Measurements from ENCODE around the gene CPLANE2.
"Not testable (repeated sequence)": the region's sequence is repeated elsewhere in the genome, so short reads cannot be mapped to it uniquely, and the experiment has no call there.

The CPLANE2 gene

GRCh38 chr1:16217061-16217785 is 19.8 kb downstream of the CPLANE2 start:
- no peak overlapping the region for H2BK5ac ChIP-seq (ENCODE audit: low read depth, low read length, poor library complexity, severe bottlenecking)

GRCh38 chr1:16215882-16216753 is 20.9 kb downstream of the CPLANE2 start:
- peak overlapping the region; percentile 66 for H3K4me2 ChIP-seq (ENCODE audit: low read length, poor library complexity, severe bottlenecking)
- H2BK12ac ChIP-seq (ENCODE audit: low read length in 2 of 2), result peak overlapping the region in 1 of 2 experiments; percentile 43
- H4K8ac ChIP-seq (ENCODE audit: low read length), result peak overlapping the region; percentile 95
- no peak overlapping the region for H3K27ac ChIP-seq (ENCODE audit: low read length, poor library complexity, severe bottlenecking)
- no peaks in the 10 kb centered on the region for H3K36me3 ChIP-seq (ENCODE audit: control insufficient read depth in 1 of 2, insufficient read depth in 2 of 2, low read depth in 1 of 2, low read length in 2 of 2)
- H2BK15ac ChIP-seq (ENCODE audit: low read depth, poor library complexity, severe bottlenecking), result no peak overlapping the region
- no peak overlapping the region for H3K4ac ChIP-seq (ENCODE audit: low read depth in 1 of 2, low read length in 2 of 2)
- no peak overlapping the region for H3K14ac ChIP-seq (ENCODE audit: low read length in 2 of 2)
- no peak overlapping the region for H3K23ac ChIP-seq (ENCODE audit: low read length in 2 of 2)
- peak overlapping the region in 1 of 2 experiments; percentile 51 for H3K18ac ChIP-seq (ENCODE audit: low read depth in 1 of 2, low read length in 2 of 2)
- no peak overlapping the region for H2BK120ac ChIP-seq (ENCODE audit: low read depth, low read length)
- no peaks in the 10 kb centered on the region for H3K79me1 ChIP-seq (replicated peaks; ENCODE audit: low read length, poor library complexity, severe bottlenecking)
- peak overlapping the region in 1 of 2 experiments; percentile 79 for H3K4me3 ChIP-seq (ENCODE audit: insufficient read depth in 1 of 2, low read depth in 1 of 2, low read length in 2 of 2)
- no peak overlapping the region for H2BK5ac ChIP-seq (ENCODE audit: low read depth, low read length, poor library complexity, severe bottlenecking)
- H3K27me3 ChIP-seq (ENCODE audit: control insufficient read depth in 1 of 2, insufficient read depth in 1 of 2, low read length in 2 of 2), result peaks cover 0 to 13% of the 10 kb centered on the region in 2 experiments
- peak overlapping the region; percentile 71 for H4K91ac ChIP-seq (ENCODE audit: low read length)
- no peak overlapping the region for H2AK5ac ChIP-seq (ENCODE audit: low read length, severe bottlenecking)
- peak overlapping the region; percentile 67 for H2AFZ ChIP-seq (ENCODE audit: low read depth, low read length)
- peaks cover 13% of the 10 kb centered on the region for H3K4me1 ChIP-seq (ENCODE audit: control insufficient read depth, insufficient read depth, low read depth, low read length)
- H3K9ac ChIP-seq (ENCODE audit: low read length), result peak overlapping the region; percentile 62
- 15% methylated on average over 33 of the region's 33 CpGs for WGBS
- DNase-seq, result peak; percentile 90
- no peaks in the 10 kb centered on the region for H3K9me3 ChIP-seq (ENCODE audit: control insufficient read depth, low read length)

More at GRCh38 chr1:16217061-16217785, 19.8 kb downstream of the CPLANE2 start:
- H3K4me1 ChIP-seq (ENCODE audit: control insufficient read depth, insufficient read depth, low read depth, low read length), result peaks cover 12% of the 10 kb centered on the region
- no peak overlapping the region for H2BK120ac ChIP-seq (ENCODE audit: low read depth, low read length)
- peak overlapping the region in 1 of 2 experiments; percentile 77 for H2BK12ac ChIP-seq (ENCODE audit: low read length in 2 of 2)
- H3K9ac ChIP-seq (ENCODE audit: low read length), result peak overlapping the region; percentile 62
- no peak overlapping the region for H3K14ac ChIP-seq (ENCODE audit: low read length in 2 of 2)
- peak overlapping the region in 1 of 2 experiments; percentile 66 for H3K23ac ChIP-seq (ENCODE audit: low read length in 2 of 2)
- H2AFZ ChIP-seq (ENCODE audit: low read depth, low read length), result peak overlapping the region; percentile 72
- H4K91ac ChIP-seq (ENCODE audit: low read length), result peak overlapping the region; percentile 34
- peak overlapping the region; percentile 39 to 79 for H3K4me3 ChIP-seq (ENCODE audit: insufficient read depth in 1 of 2, low read depth in 1 of 2, low read length in 2 of 2)
- H3K4ac ChIP-seq (ENCODE audit: low read depth in 1 of 2, low read length in 2 of 2), result peak overlapping the region in 1 of 2 experiments; percentile 51
- no peaks in the 10 kb centered on the region for H3K9me3 ChIP-seq (ENCODE audit: control insufficient read depth, low read length)
- H3K27me3 ChIP-seq (ENCODE audit: control insufficient read depth in 1 of 2, insufficient read depth in 1 of 2, low read length in 2 of 2), result peaks cover 0 to 15% of the 10 kb centered on the region in 2 experiments
- H2BK15ac ChIP-seq (ENCODE audit: low read depth, poor library complexity, severe bottlenecking), result no peak overlapping the region
- WGBS, result 5% methylated on average over 39 of the region's 46 CpGs
- DNase-seq, result peak; percentile 96
- peak overlapping the region; percentile 82 for H3K4me2 ChIP-seq (ENCODE audit: low read length, poor library complexity, severe bottlenecking)
- no peaks in the 10 kb centered on the region for H3K36me3 ChIP-seq (ENCODE audit: control insufficient read depth in 1 of 2, insufficient read depth in 2 of 2, low read depth in 1 of 2, low read length in 2 of 2)
- H3K18ac ChIP-seq (ENCODE audit: low read depth in 1 of 2, low read length in 2 of 2), result peak overlapping the region; percentile 67 to 77
- peak overlapping the region; percentile 74 for H4K8ac ChIP-seq (ENCODE audit: low read length)
- H3K27ac ChIP-seq (ENCODE audit: low read length, poor library complexity, severe bottlenecking), result no peak overlapping the region
- H3K79me1 ChIP-seq (replicated peaks; ENCODE audit: low read length, poor library complexity, severe bottlenecking), result no peaks in the 10 kb centered on the region
- H2AK5ac ChIP-seq (ENCODE audit: low read length, severe bottlenecking), result no peak overlapping the region

GRCh38 chr1:16215240-16215639 is 21.7 kb downstream of the CPLANE2 start:
- not testable (repeated sequence) for H3K14ac ChIP-seq (ENCODE audit: low read length in 2 of 2); H3K79me1 ChIP-seq (replicated peaks; ENCODE audit: low read length, poor library complexity, severe bottlenecking); H3K23ac ChIP-seq (ENCODE audit: low read length in 2 of 2); H2AK5ac ChIP-seq (ENCODE audit: low read length, severe bottlenecking); H3K18ac ChIP-seq (ENCODE audit: low read depth in 1 of 2, low read length in 2 of 2); H3K4ac ChIP-seq (ENCODE audit: low read depth in 1 of 2, low read length in 2 of 2); H2AFZ ChIP-seq (ENCODE audit: low read depth, low read length); H2BK12ac ChIP-seq (ENCODE audit: low read length in 2 of 2); H3K9me3 ChIP-seq (ENCODE audit: control insufficient read depth, low read length); H3K36me3 ChIP-seq (ENCODE audit: control insufficient read depth in 1 of 2, insufficient read depth in 2 of 2, low read depth in 1 of 2, low read length in 2 of 2); H2BK5ac ChIP-seq (ENCODE audit: low read depth, low read length, poor library complexity, severe bottlenecking); H3K27ac ChIP-seq (ENCODE audit: low read length, poor library complexity, severe bottlenecking); H3K9ac ChIP-seq (ENCODE audit: low read length); H2BK120ac ChIP-seq (ENCODE audit: low read depth, low read length); H4K91ac ChIP-seq (ENCODE audit: low read length); H2BK15ac ChIP-seq (ENCODE audit: low read depth, poor library complexity, severe bottlenecking); H3K4me2 ChIP-seq (ENCODE audit: low read length, poor library complexity, severe bottlenecking); DNase-seq; H4K8ac ChIP-seq (ENCODE audit: low read length); H3K4me3 ChIP-seq (ENCODE audit: insufficient read depth in 1 of 2, low read depth in 1 of 2, low read length in 2 of 2)
- H3K4me1 ChIP-seq (ENCODE audit: control insufficient read depth, insufficient read depth, low read depth, low read length), result peaks cover 13% of the 10 kb centered on the region
- peaks cover 0 to 13% of the 10 kb centered on the region in 2 experiments for H3K27me3 ChIP-seq (ENCODE audit: control insufficient read depth in 1 of 2, insufficient read depth in 1 of 2, low read length in 2 of 2)
- 97% methylated on average over 10 of the region's 14 CpGs for WGBS

- not testable (repeated sequence) for H4K91ac ChIP-seq (ENCODE audit: low read length); H2AK5ac ChIP-seq (ENCODE audit: low read length, severe bottlenecking); H3K9me3 ChIP-seq (ENCODE audit: control insufficient read depth, low read length); H2BK5ac ChIP-seq (ENCODE audit: low read depth, low read length, poor library complexity, severe bottlenecking); H3K23ac ChIP-seq (ENCODE audit: low read length in 2 of 2); H3K4me2 ChIP-seq (ENCODE audit: low read length, poor library complexity, severe bottlenecking); H3K9ac ChIP-seq (ENCODE audit: low read length); DNase-seq; H2BK120ac ChIP-seq (ENCODE audit: low read depth, low read length); H3K36me3 ChIP-seq (ENCODE audit: control insufficient read depth in 1 of 2, insufficient read depth in 2 of 2, low read depth in 1 of 2, low read length in 2 of 2); H3K4me3 ChIP-seq (ENCODE audit: insufficient read depth in 1 of 2, low read depth in 1 of 2, low read length in 2 of 2); H3K4ac ChIP-seq (ENCODE audit: low read depth in 1 of 2, low read length in 2 of 2); H2AFZ ChIP-seq (ENCODE audit: low read depth, low read length); H3K14ac ChIP-seq (ENCODE audit: low read length in 2 of 2); H2BK12ac ChIP-seq (ENCODE audit: low read length in 2 of 2); H4K8ac ChIP-seq (ENCODE audit: low read length); H2BK15ac ChIP-seq (ENCODE audit: low read depth, poor library complexity, severe bottlenecking); H3K79me1 ChIP-seq (replicated peaks; ENCODE audit: low read length, poor library complexity, severe bottlenecking); H3K18ac ChIP-seq (ENCODE audit: low read depth in 1 of 2, low read length in 2 of 2); H3K27ac ChIP-seq (ENCODE audit: low read length, poor library complexity, severe bottlenecking)
- 100% methylated on average over 2 of the region's 3 CpGs for WGBS
- Histone ChIP-seq H3K27me3 (ENCODE audit: control insufficient read depth in 1 of 2, insufficient read depth in 1 of 2, low read length in 2 of 2) (peaks cover 0 to 13% of the 10 kb centered on the region in 2 experiments), H3K4me1 (ENCODE audit: control insufficient read depth, insufficient read depth, low read depth, low read length) (peaks cover 19% of the 10 kb centered on the region)
Measured at GRCh38 chr1:16213544-16213943, 23.4 kb downstream of the CPLANE2 start.

Data from mesenchymal stem cell (in vitro differentiated cells and primary cell).